Astrocyte (in vitro differentiated cells and primary cell): ENCODE data around the gene VPS50.

ENCODE experiments used
- EZH2 ChIP-seq: IDR thresholded peaks from 2 replicates; pipeline ENCODE4 v1.6.1; 2012; ENCODE audit warnings: mild to moderate bottlenecking, low read length, inconsistent platforms; ENCODE audit not compliant: insufficient read depth
- TF ChIP-seq, protein P1 (sequence below): IDR thresholded peaks from 2 replicates; pipeline ENCODE4 v1.5.1; 2011; ENCODE audit warnings: low read depth, mild to moderate bottlenecking, inconsistent platforms, low read length, moderate library complexity; ENCODE audit not compliant: insufficient read depth

- TF ChIP-seq, protein P1, sequence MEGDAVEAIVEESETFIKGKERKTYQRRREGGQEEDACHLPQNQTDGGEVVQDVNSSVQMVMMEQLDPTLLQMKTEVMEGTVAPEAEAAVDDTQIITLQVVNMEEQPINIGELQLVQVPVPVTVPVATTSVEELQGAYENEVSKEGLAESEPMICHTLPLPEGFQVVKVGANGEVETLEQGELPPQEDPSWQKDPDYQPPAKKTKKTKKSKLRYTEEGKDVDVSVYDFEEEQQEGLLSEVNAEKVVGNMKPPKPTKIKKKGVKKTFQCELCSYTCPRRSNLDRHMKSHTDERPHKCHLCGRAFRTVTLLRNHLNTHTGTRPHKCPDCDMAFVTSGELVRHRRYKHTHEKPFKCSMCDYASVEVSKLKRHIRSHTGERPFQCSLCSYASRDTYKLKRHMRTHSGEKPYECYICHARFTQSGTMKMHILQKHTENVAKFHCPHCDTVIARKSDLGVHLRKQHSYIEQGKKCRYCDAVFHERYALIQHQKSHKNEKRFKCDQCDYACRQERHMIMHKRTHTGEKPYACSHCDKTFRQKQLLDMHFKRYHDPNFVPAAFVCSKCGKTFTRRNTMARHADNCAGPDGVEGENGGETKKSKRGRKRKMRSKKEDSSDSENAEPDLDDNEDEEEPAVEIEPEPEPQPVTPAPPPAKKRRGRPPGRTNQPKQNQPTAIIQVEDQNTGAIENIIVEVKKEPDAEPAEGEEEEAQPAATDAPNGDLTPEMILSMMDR = no peak
- TF ChIP-seq EZH2 = no peak
These were observed 132.6 kb downstream of the VPS50 start for GRCh38 chr7:93364806-93365205.
